ENCODE measurements around the gene GRID1. TPM values are rescaled to one million over a fixed set of nuclear protein-coding genes. Genes with fewer than 3 reads are reported as not detected.

Gene GRID1
- total and polyA plus RNA-seq, 5 donors from 2014 or later = not detected

DNA sequence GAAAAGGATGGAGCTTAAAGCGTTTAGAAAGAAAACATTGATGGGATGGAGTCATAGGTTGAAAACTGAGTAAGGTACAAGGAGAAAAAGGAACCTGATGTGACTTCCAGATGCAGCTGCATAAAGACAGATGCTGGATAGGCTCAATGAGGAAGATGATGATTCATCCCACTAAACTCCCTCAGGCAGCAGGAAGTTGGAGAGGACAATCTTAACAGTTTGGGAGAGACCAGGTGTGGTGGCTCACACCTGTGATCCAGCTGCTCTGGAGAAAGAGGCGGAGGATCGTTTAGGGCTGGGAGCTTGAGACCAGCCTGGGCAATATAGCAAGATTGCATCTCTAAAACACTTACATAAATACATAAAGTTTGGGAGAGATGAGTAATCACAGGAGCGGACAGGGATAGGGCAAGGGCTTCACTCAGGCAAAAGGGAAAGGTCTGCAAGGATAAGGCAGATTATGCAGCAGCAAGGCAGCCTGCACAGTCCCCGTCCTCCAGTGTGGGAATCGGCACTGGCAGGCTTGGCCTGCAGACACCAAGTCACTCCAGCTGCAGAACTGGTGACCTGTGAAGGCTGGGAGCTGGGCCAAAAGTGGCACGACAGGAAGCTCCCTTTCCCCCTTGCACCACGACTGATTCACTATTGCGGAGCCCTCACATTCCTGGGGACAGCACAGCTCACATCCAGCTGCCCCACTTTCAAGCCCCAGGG is 438.5 kb downstream of the GRID1 start:
- Histone ChIP-seq H3K4me3 (ENCODE audit: low read depth, low read length) (no peak overlapping the region), H3K36me3 (ENCODE audit: control insufficient read depth, insufficient read depth, low read length) (no peaks in the 10 kb centered on the region), H3K9me3 (ENCODE audit: control insufficient read depth in 2 of 2, low read length in 2 of 2) (no peaks in the 10 kb centered on the region), H3K27ac (ENCODE audit: insufficient read depth, low read length, poor library complexity, severe bottlenecking) (no peak overlapping the region), H3K27me3 (ENCODE audit: control insufficient read depth, insufficient read depth, low read length) (no peaks in the 10 kb centered on the region), H3K4me1 (ENCODE audit: control insufficient read depth, insufficient read depth, low read length, poor library complexity, severe bottlenecking) (no peaks in the 10 kb centered on the region)
- no peak overlapping the region for H3K4me3 Mint-ChIP-seq
- ATAC-seq (ENCODE audit: low read depth in 2 of 2) = no peak
- no peaks in the 10 kb centered on the region for H3K36me3 Mint-ChIP-seq
- peaks cover 4% of the 10 kb centered on the region for H3K27me3 Mint-ChIP-seq
- H3K27ac Mint-ChIP-seq = no peak overlapping the region
- no peaks in the 10 kb centered on the region for H3K4me1 Mint-ChIP-seq
- DNase-seq = no peak
- H3K9me3 Mint-ChIP-seq = peaks cover 0 to 2% (median 0%) of the 10 kb centered on the region in 7 donors

DNA sequence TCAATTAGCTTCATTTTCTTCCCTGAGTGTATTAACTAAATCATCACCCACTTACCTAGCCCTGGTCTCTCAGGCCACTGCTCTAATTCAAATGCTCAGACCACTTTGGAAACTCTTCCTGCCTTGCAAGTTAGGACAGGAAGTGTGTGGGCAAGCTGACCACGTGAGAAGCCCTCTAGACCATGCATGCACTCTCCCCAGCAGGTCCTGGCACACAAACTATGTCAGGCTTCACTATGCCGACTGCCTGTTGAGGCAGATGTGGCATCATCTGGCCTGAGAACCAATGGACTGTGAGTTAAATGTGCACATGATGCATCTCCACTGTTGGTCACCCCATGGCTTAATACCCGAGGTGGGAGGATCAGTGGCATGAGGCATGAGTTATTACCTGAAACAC is 439.6 kb downstream of the GRID1 start:
- Histone ChIP-seq H3K9me3 (ENCODE audit: control insufficient read depth in 2 of 2, low read length in 2 of 2) (no peaks in the 10 kb centered on the region), H3K36me3 (ENCODE audit: control insufficient read depth, insufficient read depth, low read length) (no peaks in the 10 kb centered on the region), H3K27ac (ENCODE audit: insufficient read depth, low read length, poor library complexity, severe bottlenecking) (no peak overlapping the region), H3K27me3 (ENCODE audit: control insufficient read depth, insufficient read depth, low read length) (no peaks in the 10 kb centered on the region), H3K4me3 (ENCODE audit: low read depth, low read length) (no peak overlapping the region), H3K4me1 (ENCODE audit: control insufficient read depth, insufficient read depth, low read length, poor library complexity, severe bottlenecking) (no peaks in the 10 kb centered on the region)
- no peaks in the 10 kb centered on the region for H3K36me3 Mint-ChIP-seq
- peaks cover 0 to 2% (median 0%) of the 10 kb centered on the region in 7 donors for H3K9me3 Mint-ChIP-seq
- ATAC-seq (ENCODE audit: low read depth in 2 of 2) = no peak
- no peaks in the 10 kb centered on the region for H3K4me1 Mint-ChIP-seq
- no peak overlapping the region for H3K4me3 Mint-ChIP-seq
- DNase-seq = no peak
- H3K27ac Mint-ChIP-seq = no peak overlapping the region
- peaks cover 5% of the 10 kb centered on the region for H3K27me3 Mint-ChIP-seq

DNA sequence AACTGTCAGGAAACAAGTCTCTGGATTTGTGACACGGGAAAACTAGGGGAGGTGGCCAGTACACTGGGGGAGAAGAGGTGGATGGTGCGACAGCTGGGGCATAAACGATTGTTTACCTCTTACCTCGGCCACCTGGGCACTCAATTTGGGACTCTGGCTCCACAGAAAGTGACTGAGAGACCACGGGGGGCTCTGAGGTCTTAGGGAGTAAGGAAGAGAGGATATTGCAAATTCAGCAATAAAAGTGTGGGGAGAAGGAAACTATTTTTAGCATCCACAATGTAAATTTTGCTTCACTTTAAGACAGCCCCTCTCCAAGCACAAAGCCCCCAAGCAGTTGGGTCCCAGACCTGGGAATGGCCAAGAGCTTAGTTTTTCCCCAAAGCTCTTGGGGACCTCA is 440.5 kb downstream of the GRID1 start:
- Mint-ChIP-seq H3K9me3 (peaks cover 0 to 2% (median 0%) of the 10 kb centered on the region in 7 donors), H3K27me3 (peaks cover 6% of the 10 kb centered on the region), H3K4me3 (no peak overlapping the region), H3K27ac (no peak overlapping the region), H3K36me3 (no peaks in the 10 kb centered on the region), H3K4me1 (no peaks in the 10 kb centered on the region)
- Histone ChIP-seq H3K36me3 (ENCODE audit: control insufficient read depth, insufficient read depth, low read length) (no peaks in the 10 kb centered on the region), H3K4me1 (ENCODE audit: control insufficient read depth, insufficient read depth, low read length, poor library complexity, severe bottlenecking) (no peaks in the 10 kb centered on the region), H3K9me3 (ENCODE audit: control insufficient read depth in 2 of 2, low read length in 2 of 2) (no peaks in the 10 kb centered on the region), H3K4me3 (ENCODE audit: low read depth, low read length) (no peak overlapping the region), H3K27ac (ENCODE audit: insufficient read depth, low read length, poor library complexity, severe bottlenecking) (no peak overlapping the region), H3K27me3 (ENCODE audit: control insufficient read depth, insufficient read depth, low read length) (no peaks in the 10 kb centered on the region)
- ATAC-seq (ENCODE audit: low read depth in 2 of 2) (no peak), DNase-seq (no peak)

DNA sequence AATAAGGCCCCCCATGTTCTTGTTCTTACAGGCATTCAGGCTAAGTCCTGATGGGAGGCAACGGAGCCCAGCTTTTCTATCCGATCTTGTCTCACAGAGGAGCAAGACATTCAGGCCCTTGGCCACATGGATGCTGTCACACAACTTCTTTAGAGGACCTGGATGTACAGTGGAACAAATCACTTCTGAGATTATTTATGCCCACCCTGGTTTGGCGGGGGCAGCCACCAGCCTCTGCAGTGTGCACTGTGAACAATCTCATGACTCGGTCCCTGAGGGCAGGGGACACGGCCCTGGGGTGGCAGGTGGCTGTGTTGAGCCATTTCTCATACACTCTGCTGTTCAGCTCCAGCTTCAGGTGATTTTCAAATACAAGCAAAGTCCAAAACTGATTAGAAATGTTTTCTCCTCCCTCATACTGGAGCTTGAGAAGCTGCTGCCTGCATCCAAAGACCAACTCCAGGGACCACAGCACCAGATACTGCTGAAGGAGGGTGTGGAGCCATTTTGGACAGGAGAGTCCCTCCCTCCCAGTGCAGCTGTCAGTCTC is 441.3 kb downstream of the GRID1 start:
- Histone ChIP-seq H3K27me3 (ENCODE audit: control insufficient read depth, insufficient read depth, low read length) (no peaks in the 10 kb centered on the region), H3K36me3 (ENCODE audit: control insufficient read depth, insufficient read depth, low read length) (no peaks in the 10 kb centered on the region), H3K27ac (ENCODE audit: insufficient read depth, low read length, poor library complexity, severe bottlenecking) (no peak overlapping the region), H3K4me1 (ENCODE audit: control insufficient read depth, insufficient read depth, low read length, poor library complexity, severe bottlenecking) (no peaks in the 10 kb centered on the region), H3K4me3 (ENCODE audit: low read depth, low read length) (no peak overlapping the region), H3K9me3 (ENCODE audit: control insufficient read depth in 2 of 2, low read length in 2 of 2) (no peaks in the 10 kb centered on the region)
- no peaks in the 10 kb centered on the region for H3K36me3 Mint-ChIP-seq
- no peak overlapping the region for H3K4me3 Mint-ChIP-seq
- H3K4me1 Mint-ChIP-seq = no peaks in the 10 kb centered on the region
- no peak for DNase-seq
- H3K9me3 Mint-ChIP-seq = peaks cover 0 to 2% (median 0%) of the 10 kb centered on the region in 7 donors
- peaks cover 4% of the 10 kb centered on the region for H3K27me3 Mint-ChIP-seq
- H3K27ac Mint-ChIP-seq = no peak overlapping the region
- no peak for ATAC-seq (ENCODE audit: low read depth in 2 of 2)

DNA sequence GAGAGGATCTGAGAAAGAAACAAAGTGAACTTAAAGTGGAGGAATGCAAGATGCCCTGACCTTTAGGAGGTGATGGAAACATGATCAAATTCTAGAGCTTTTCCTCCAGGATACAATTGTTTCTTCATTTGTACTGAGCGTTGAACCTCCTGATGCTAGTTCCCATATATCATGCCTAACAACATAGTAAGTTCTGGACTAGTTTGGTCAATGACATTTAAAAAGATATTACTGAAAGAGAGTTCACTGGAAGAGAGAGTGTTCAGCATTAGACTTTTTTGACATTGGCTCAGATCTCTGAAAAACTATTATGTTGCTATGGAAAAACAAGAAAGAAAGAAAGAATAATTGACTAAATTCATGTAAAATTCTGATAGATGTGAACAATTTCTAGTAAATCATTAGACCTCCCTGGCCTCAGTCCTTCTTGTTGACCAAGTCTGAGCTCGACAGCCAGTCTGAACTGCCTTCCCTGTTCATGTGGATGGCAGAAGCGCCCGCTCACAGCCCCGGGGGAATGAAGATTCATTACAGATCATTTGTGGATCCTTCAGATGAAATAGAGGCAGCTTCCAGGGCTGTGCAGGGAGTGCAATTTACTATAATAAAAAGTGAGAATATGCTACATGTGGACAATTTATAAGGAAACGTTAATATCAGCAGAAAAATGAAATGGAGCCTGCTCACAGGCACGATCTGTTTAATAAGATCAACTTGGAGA is 442.1 kb downstream of the GRID1 start:
- H3K36me3 ChIP-seq (ENCODE audit: control insufficient read depth, insufficient read depth, low read length) = no peaks in the 10 kb centered on the region
- H3K27me3 Mint-ChIP-seq = peaks cover 4% of the 10 kb centered on the region
- H3K4me1 ChIP-seq (ENCODE audit: control insufficient read depth, insufficient read depth, low read length, poor library complexity, severe bottlenecking) = no peaks in the 10 kb centered on the region
- H3K4me1 Mint-ChIP-seq = no peaks in the 10 kb centered on the region
- H3K36me3 Mint-ChIP-seq = no peaks in the 10 kb centered on the region
- no peak overlapping the region for H3K4me3 Mint-ChIP-seq
- DNase-seq = no peak
- H3K4me3 ChIP-seq (ENCODE audit: low read depth, low read length) = no peak overlapping the region
- peaks cover 0 to 2% (median 0%) of the 10 kb centered on the region in 7 donors for H3K9me3 Mint-ChIP-seq
- H3K27ac ChIP-seq (ENCODE audit: insufficient read depth, low read length, poor library complexity, severe bottlenecking) = no peak overlapping the region
- H3K9me3 ChIP-seq (ENCODE audit: control insufficient read depth in 2 of 2, low read length in 2 of 2) = no peaks in the 10 kb centered on the region
- no peak for ATAC-seq (ENCODE audit: low read depth in 2 of 2)
- H3K27ac Mint-ChIP-seq = no peak overlapping the region
- no peaks in the 10 kb centered on the region for H3K27me3 ChIP-seq (ENCODE audit: control insufficient read depth, insufficient read depth, low read length)

DNA sequence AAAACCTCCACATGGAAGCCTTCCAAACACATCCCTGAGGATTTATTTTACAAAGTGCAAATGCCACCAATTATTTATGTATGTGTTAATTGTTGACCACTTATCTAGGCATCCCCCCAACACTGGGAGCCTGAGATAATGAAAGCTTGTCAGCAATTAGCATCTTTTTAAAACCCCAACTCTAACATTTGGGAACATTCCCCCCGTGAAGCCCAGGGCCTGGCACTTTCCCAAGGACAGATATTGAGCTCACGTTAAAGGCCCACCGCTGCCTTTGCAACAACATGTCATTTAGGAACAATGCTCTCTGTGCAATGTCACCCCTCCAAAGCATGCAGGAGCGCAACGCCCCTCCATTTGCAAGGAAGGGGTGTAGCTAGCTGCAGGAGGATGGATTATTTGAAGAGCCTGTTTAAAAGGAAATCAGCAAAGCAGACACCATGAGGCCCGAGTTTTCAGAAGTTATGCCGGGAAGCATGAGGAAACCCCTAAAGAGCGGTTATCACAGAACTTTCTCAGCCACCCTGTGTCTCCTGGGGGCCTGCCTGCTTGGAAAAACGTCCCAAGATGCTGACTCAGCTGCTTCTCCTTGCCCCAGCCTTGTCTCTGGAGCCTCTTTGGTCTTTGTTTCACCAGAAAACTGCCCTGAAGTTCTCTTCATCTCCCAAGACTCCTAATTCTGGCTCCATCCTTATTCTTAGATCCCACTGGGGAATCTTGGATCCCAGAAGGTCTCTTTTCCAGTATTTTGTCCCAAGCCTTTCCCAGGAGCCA is 444.1 kb downstream of the GRID1 start:
- Histone ChIP-seq H3K36me3 (ENCODE audit: control insufficient read depth, insufficient read depth, low read length) (no peaks in the 10 kb centered on the region), H3K27me3 (ENCODE audit: control insufficient read depth, insufficient read depth, low read length) (no peaks in the 10 kb centered on the region), H3K9me3 (ENCODE audit: control insufficient read depth in 2 of 2, low read length in 2 of 2) (no peaks in the 10 kb centered on the region), H3K4me1 (ENCODE audit: control insufficient read depth, insufficient read depth, low read length, poor library complexity, severe bottlenecking) (no peaks in the 10 kb centered on the region), H3K27ac (ENCODE audit: insufficient read depth, low read length, poor library complexity, severe bottlenecking) (no peak overlapping the region), H3K4me3 (ENCODE audit: low read depth, low read length) (no peak overlapping the region)
- H3K27ac Mint-ChIP-seq = no peak overlapping the region
- H3K4me3 Mint-ChIP-seq = no peak overlapping the region
- DNase-seq (no peak), ATAC-seq (ENCODE audit: low read depth in 2 of 2) (no peak)
- H3K9me3 Mint-ChIP-seq = peaks cover 0 to 2% (median 0%) of the 10 kb centered on the region in 7 donors
- H3K36me3 Mint-ChIP-seq = no peaks in the 10 kb centered on the region
- peaks cover 4% of the 10 kb centered on the region for H3K27me3 Mint-ChIP-seq
- H3K4me1 Mint-ChIP-seq = no peaks in the 10 kb centered on the region

DNA sequence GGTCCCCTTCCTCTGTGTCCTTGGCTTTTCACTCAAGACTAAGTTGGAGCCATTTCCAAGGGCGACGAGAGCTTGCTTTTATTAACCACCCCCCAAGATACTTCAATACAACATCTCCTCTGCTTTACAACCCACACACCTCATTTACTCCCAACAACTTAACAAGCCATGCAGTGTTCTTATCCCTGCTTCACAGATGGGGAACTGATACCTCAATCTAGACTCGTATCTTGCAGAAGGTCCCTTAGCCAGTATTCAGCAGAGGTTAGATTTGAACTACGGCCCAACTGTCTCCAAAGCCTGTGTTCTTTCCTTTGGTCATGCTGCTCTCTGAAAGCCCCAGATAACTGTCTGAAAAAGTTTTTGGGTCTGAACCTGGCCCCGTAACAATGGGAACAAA is 444.8 kb downstream of the GRID1 start:
- H3K27ac ChIP-seq (ENCODE audit: insufficient read depth, low read length, poor library complexity, severe bottlenecking) = no peak overlapping the region
- Mint-ChIP-seq H3K4me1 (no peaks in the 10 kb centered on the region), H3K27ac (no peak overlapping the region), H3K36me3 (no peaks in the 10 kb centered on the region), H3K4me3 (no peak overlapping the region), H3K27me3 (peaks cover 4% of the 10 kb centered on the region), H3K9me3 (peaks cover 0 to 4% (median 0%) of the 10 kb centered on the region in 7 donors)
- H3K4me1 ChIP-seq (ENCODE audit: control insufficient read depth, insufficient read depth, low read length, poor library complexity, severe bottlenecking) = no peaks in the 10 kb centered on the region
- no peak overlapping the region for H3K4me3 ChIP-seq (ENCODE audit: low read depth, low read length)
- H3K27me3 ChIP-seq (ENCODE audit: control insufficient read depth, insufficient read depth, low read length) = no peaks in the 10 kb centered on the region
- no peaks in the 10 kb centered on the region for H3K9me3 ChIP-seq (ENCODE audit: control insufficient read depth in 2 of 2, low read length in 2 of 2)
- ATAC-seq (ENCODE audit: low read depth in 2 of 2) (no peak), DNase-seq (no peak)
- no peaks in the 10 kb centered on the region for H3K36me3 ChIP-seq (ENCODE audit: control insufficient read depth, insufficient read depth, low read length)

Measured in CD4-positive, CD25-positive, alpha-beta regulatory T cell (primary cell).